Measurements from ENCODE around the gene SLC6A3. TPM values are rescaled to one million over a fixed set of nuclear protein-coding genes. Genes with fewer than 3 reads are reported as not detected.

Gene SLC6A3
- 0.18 TPM for polyA plus RNA-seq (2012; ENCODE audit: insufficient read length, low read depth)

- TF ChIP-seq FOXP2 (optimal IDR thresholded peaks at IDR 0.05; ENCODE audit: borderline replicate concordance, extremely low read depth, extremely low read length, insufficient read depth) = no peak
- no peak for TF ChIP-seq REST (IDR thresholded peaks at IDR 0.05; ENCODE audit: insufficient read depth in 1 of 2, low read depth in 2 of 2, low read length in 2 of 2)
- TF ChIP-seq POLR2AphosphoS5 (IDR thresholded peaks at IDR 0.05; ENCODE audit: low read depth, low read length) = no peak
- no peak for TF ChIP-seq TAF1 (IDR thresholded peaks at IDR 0.05; ENCODE audit: borderline replicate concordance, insufficient read depth, low read length)
- no peak for TF ChIP-seq SIN3A (IDR thresholded peaks at IDR 0.05; ENCODE audit: borderline replicate concordance, insufficient read depth, low read length)
These were observed at the start of gene SLC6A3 for GRCh38 chr5:1445313-1445688. Gene SLC6A3, minus strand, starts transcription at chr5:1445440. Its CDS starts 2,243 bp downstream, at chr5:1443197.

GRCh38 chr5:1493941-1494340 is 48.7 kb upstream of the SLC6A3 start:
- TF ChIP-seq POLR2AphosphoS5 (IDR thresholded peaks at IDR 0.05; ENCODE audit: low read depth, low read length) = no peak
- no peak for TF ChIP-seq TAF1 (IDR thresholded peaks at IDR 0.05; ENCODE audit: borderline replicate concordance, insufficient read depth, low read length)
- TF ChIP-seq FOXP2 (optimal IDR thresholded peaks at IDR 0.05; ENCODE audit: borderline replicate concordance, extremely low read depth, extremely low read length, insufficient read depth) = no peak
- TF ChIP-seq SIN3A (IDR thresholded peaks at IDR 0.05; ENCODE audit: borderline replicate concordance, insufficient read depth, low read length) = no peak
- TF ChIP-seq REST (IDR thresholded peaks at IDR 0.05; ENCODE audit: insufficient read depth in 1 of 2, low read depth in 2 of 2, low read length in 2 of 2) = no peak

GRCh38 chr5:1493413-1493812 is 48.2 kb upstream of the SLC6A3 start:
- TF ChIP-seq REST (IDR thresholded peaks at IDR 0.05; ENCODE audit: insufficient read depth in 1 of 2, low read depth in 2 of 2, low read length in 2 of 2) (no peak), POLR2AphosphoS5 (IDR thresholded peaks at IDR 0.05; ENCODE audit: low read depth, low read length) (no peak), TAF1 (IDR thresholded peaks at IDR 0.05; ENCODE audit: borderline replicate concordance, insufficient read depth, low read length) (no peak), SIN3A (IDR thresholded peaks at IDR 0.05; ENCODE audit: borderline replicate concordance, insufficient read depth, low read length) (no peak), FOXP2 (optimal IDR thresholded peaks at IDR 0.05; ENCODE audit: borderline replicate concordance, extremely low read depth, extremely low read length, insufficient read depth) (no peak)

- TF ChIP-seq SIN3A (IDR thresholded peaks at IDR 0.05; ENCODE audit: borderline replicate concordance, insufficient read depth, low read length) (no peak), TAF1 (IDR thresholded peaks at IDR 0.05; ENCODE audit: borderline replicate concordance, insufficient read depth, low read length) (no peak), POLR2AphosphoS5 (IDR thresholded peaks at IDR 0.05; ENCODE audit: low read depth, low read length) (no peak), FOXP2 (optimal IDR thresholded peaks at IDR 0.05; ENCODE audit: borderline replicate concordance, extremely low read depth, extremely low read length, insufficient read depth) (no peak), REST (IDR thresholded peaks at IDR 0.05; ENCODE audit: insufficient read depth in 1 of 2, low read depth in 2 of 2, low read length in 2 of 2) (no peak)
These were observed 47.5 kb upstream of the SLC6A3 start for GRCh38 chr5:1492757-1493156.

GRCh38 chr5:1490376-1490775 is 45.1 kb upstream of the SLC6A3 start:
- no peak for TF ChIP-seq REST (IDR thresholded peaks at IDR 0.05; ENCODE audit: insufficient read depth in 1 of 2, low read depth in 2 of 2, low read length in 2 of 2)
- no peak for TF ChIP-seq FOXP2 (optimal IDR thresholded peaks at IDR 0.05; ENCODE audit: borderline replicate concordance, extremely low read depth, extremely low read length, insufficient read depth)
- TF ChIP-seq SIN3A (IDR thresholded peaks at IDR 0.05; ENCODE audit: borderline replicate concordance, insufficient read depth, low read length) = no peak
- no peak for TF ChIP-seq TAF1 (IDR thresholded peaks at IDR 0.05; ENCODE audit: borderline replicate concordance, insufficient read depth, low read length)
- no peak; the same call in 1 of the 2 replicates for TF ChIP-seq POLR2AphosphoS5 (IDR thresholded peaks at IDR 0.05; ENCODE audit: low read depth, low read length)
